ENCODE measurements around the gene PRXL2C.
A peak's percentile ranks its signal among the peaks of the same experiment; 100 is the strongest.
"Not testable (repeated sequence)": the region's sequence is repeated elsewhere in the genome, so short reads cannot be mapped to it uniquely, and the experiment has no call there.

PRXL2C gene

GRCh38 chr9:96649620-96650324 is 5.3 kb downstream of the PRXL2C start:
- DNase-seq, result no peak

GRCh38 chr9:96646081-96646991 is 8.8 kb downstream of the PRXL2C start:
- no peak for DNase-seq

- no peak for DNase-seq
Measured at GRCh38 chr9:96644137-96644536, 11.0 kb downstream of the PRXL2C start.

- DNase-seq, result no peak
Measured at GRCh38 chr9:96641514-96641913, 13.6 kb downstream of the PRXL2C start.

- DNase-seq, result no peak
Measured at GRCh38 chr9:96638606-96639364, 16.3 kb downstream of the PRXL2C start.

- no peak for DNase-seq
Measured at GRCh38 chr9:96636368-96636767, 18.7 kb downstream of the PRXL2C start.

GRCh38 chr9:96633579-96633978 is 21.5 kb downstream of the PRXL2C start:
- DNase-seq, result not testable (repeated sequence)

- no peak for DNase-seq
Measured at GRCh38 chr9:96626912-96627311, 28.2 kb downstream of the PRXL2C start.

GRCh38 chr9:96621618-96622017 is 33.5 kb downstream of the PRXL2C start:
- DNase-seq, result no peak

- no peak for DNase-seq
Measured at GRCh38 chr9:96620832-96621269, 34.3 kb downstream of the PRXL2C start.

GRCh38 chr9:96620181-96620514 is 35.0 kb downstream of the PRXL2C start:
- DNase-seq, result no peak

GRCh38 chr9:96619491-96620180 is 35.5 kb downstream of the PRXL2C start, which contains the start of gene CDC14B:
Gene CDC14B (minus strand): TSS chr9:96619843. CDS start chr9:96619378, 465 bp downstream.
- DNase-seq, result peak; percentile 75

GRCh38 chr9:96619124-96619465 is 36.0 kb downstream of the PRXL2C start:
- DNase-seq, result no peak

GRCh38 chr9:96618209-96619123 is 36.7 kb downstream of the PRXL2C start:
- DNase-seq, result peak; percentile 56

GRCh38 chr9:96617439-96618185 is 37.5 kb downstream of the PRXL2C start:
- peak; percentile 44 for DNase-seq

- no peak for DNase-seq
Measured at GRCh38 chr9:96616817-96617438, 38.2 kb downstream of the PRXL2C start.

GRCh38 chr9:96615411-96615810 is 39.7 kb downstream of the PRXL2C start:
- DNase-seq, result no peak

- not testable (repeated sequence) for DNase-seq
Measured at GRCh38 chr9:96614664-96615063, 40.5 kb downstream of the PRXL2C start.

GRCh38 chr9:96612966-96613589 is 42.0 kb downstream of the PRXL2C start:
- peak; percentile 22 for DNase-seq
